Stimulated activated naive CD4-positive, alpha-beta T cell (primary cell): ENCODE results near the gene ICAM5.
"Not testable (repeated sequence)": the region's sequence is repeated elsewhere in the genome, so short reads cannot be mapped to it uniquely, and the experiment has no call there.

ENCODE experiments used
- DNase-seq, 6 experiments: peaks; one replicate each; lab custom pipeline; 2025; lab: John Stamatoyannopoulos, UW

Gene ICAM5

GRCh38 chr19:10270616-10271394 lies 18.9 kb upstream of the ICAM5 start, which contains the start of gene ICAM1:
Gene ICAM1 (plus strand): TSS chr19:10271120. CDS start chr19:10271160, 40 bp downstream.
- peak; percentile 42 to 62 (median 54) for DNase-seq

- DNase-seq = peak in 2 of 6 experiments; percentile 34 to 36
These were observed 18.1 kb upstream of the ICAM5 start for GRCh38 chr19:10271543-10272086.

GRCh38 chr19:10274589-10274988 lies 15.2 kb upstream of the ICAM5 start:
- no peak for DNase-seq

- no peak for DNase-seq
These were observed 11.8 kb upstream of the ICAM5 start for GRCh38 chr19:10277795-10278589.

- DNase-seq = no peak
These were observed 10.8 kb upstream of the ICAM5 start for GRCh38 chr19:10278935-10279334.

GRCh38 chr19:10279737-10280442 lies 9.9 kb upstream of the ICAM5 start:
- DNase-seq = no peak

- not testable (repeated sequence) for DNase-seq
These were observed 7.7 kb upstream of the ICAM5 start for GRCh38 chr19:10282043-10282442.

- no peak for DNase-seq
These were observed 6.3 kb upstream of the ICAM5 start for GRCh38 chr19:10283301-10284064.

GRCh38 chr19:10284065-10284959 lies 5.4 kb upstream of the ICAM5 start:
- DNase-seq = no peak

- DNase-seq = no peak
These were observed 4.8 kb upstream of the ICAM5 start for GRCh38 chr19:10284960-10285278.

GRCh38 chr19:10285393-10285792 lies 4.4 kb upstream of the ICAM5 start:
- no peak for DNase-seq

- DNase-seq = peak in 3 of 6 experiments; percentile 22 to 28 (median 24)
These were observed 2.7 kb upstream of the ICAM5 start, which contains the start of gene ICAM4 for GRCh38 chr19:10286803-10287737. Gene ICAM4 (plus strand): TSS chr19:10286955. CDS start chr19:10287013, 58 bp downstream.

- peak in 2 of 6 experiments; percentile 4 to 8 for DNase-seq
These were observed 1.0 kb upstream of the ICAM5 start for GRCh38 chr19:10288662-10289166.

GRCh38 chr19:10289167-10289835 lies 451 bp upstream of the ICAM5 start:
- DNase-seq = peak in 5 of 6 experiments; percentile 20 to 64 (median 44)

- no peak for DNase-seq
These were observed 664 bp downstream of the ICAM5 start for GRCh38 chr19:10290357-10290875.

- DNase-seq = peak in 5 of 6 experiments; percentile 28 to 49 (median 31)
These were observed 1.3 kb downstream of the ICAM5 start for GRCh38 chr19:10290876-10291553.

- peak in 3 of 6 experiments; percentile 32 to 62 (median 34) for DNase-seq
These were observed 1.9 kb downstream of the ICAM5 start for GRCh38 chr19:10291554-10292205.
